KMS-11 (cell line): ENCODE measurements around the gene SOD2.

ENCODE experiments used
- H2AFZ ChIP-seq: fragments of 200-600 bp; sonication (generic); 2 replicates; pipeline ENCODE4 v1.6.1; 2016; ENCODE audit warnings: antibody characterized with exemption, mixed run types, low read depth
- H3K27ac ChIP-seq: fragments of 200-600 bp; sonication (generic); 2 replicates; pipeline ENCODE4 v1.6.1; 2016; ENCODE audit warnings: mild to moderate bottlenecking, mixed run types
- H3K27me3 ChIP-seq: fragments of 200-600 bp; sonication (generic); 2 replicates; pipeline ENCODE4 v1.6.1; 2017; ENCODE audit warnings: mild to moderate bottlenecking, low read depth, mixed run types, moderate library complexity; ENCODE audit not compliant: insufficient read depth
- H3K36me3 ChIP-seq: fragments of 200-600 bp; sonication (generic); 2 replicates; pipeline ENCODE4 v1.6.1; 2017; ENCODE audit warnings: mild to moderate bottlenecking, mixed run types; ENCODE audit not compliant: insufficient read depth
- H3K4me1 ChIP-seq: fragments of 200-600 bp; sonication (generic); 2 replicates; pipeline ENCODE4 v1.6.1; 2016; ENCODE audit warnings: mild to moderate bottlenecking, low read depth, mixed run types; ENCODE audit not compliant: poor library complexity, severe bottlenecking
- H3K4me2 ChIP-seq: fragments of 200-600 bp; sonication (generic); 2 replicates; pipeline ENCODE4 v1.7.0; 2016; ENCODE audit warnings: mild to moderate bottlenecking, mixed run types
- H3K4me3 ChIP-seq: fragments of 200-600 bp; sonication (generic); IDR thresholded peaks from 2 replicates; pipeline ENCODE4 v1.6.1; 2017; ENCODE audit warnings: low read depth, low read length, mixed read lengths; ENCODE audit not compliant: insufficient read depth
- H3K79me2 ChIP-seq: fragments of 200-600 bp; sonication (generic); 2 replicates; pipeline ENCODE4 v1.6.1; 2016; ENCODE audit warnings: low read depth, mixed run types; ENCODE audit not compliant: insufficient read depth
- H3K9ac ChIP-seq: fragments of 200-600 bp; sonication (generic); 2 replicates; pipeline ENCODE4 v1.6.1; 2016; ENCODE audit warnings: mild to moderate bottlenecking, mixed run types
- H4K20me1 ChIP-seq: fragments of 200-600 bp; sonication (generic); 2 replicates; pipeline ENCODE4 v1.6.1; 2016; ENCODE audit warnings: mild to moderate bottlenecking, mixed run types; ENCODE audit not compliant: insufficient read depth
- TF ChIP-seq, protein P1 (sequence below): fragments of 200-600 bp; sonication (generic); conservative IDR thresholded peaks from 2 replicates; pipeline ENCODE4 v1.6.1; 2017; ENCODE audit warnings: low read depth, mild to moderate bottlenecking, antibody characterized with exemption, low read length, moderate library complexity, mixed read lengths

Gene SOD2

DNA sequence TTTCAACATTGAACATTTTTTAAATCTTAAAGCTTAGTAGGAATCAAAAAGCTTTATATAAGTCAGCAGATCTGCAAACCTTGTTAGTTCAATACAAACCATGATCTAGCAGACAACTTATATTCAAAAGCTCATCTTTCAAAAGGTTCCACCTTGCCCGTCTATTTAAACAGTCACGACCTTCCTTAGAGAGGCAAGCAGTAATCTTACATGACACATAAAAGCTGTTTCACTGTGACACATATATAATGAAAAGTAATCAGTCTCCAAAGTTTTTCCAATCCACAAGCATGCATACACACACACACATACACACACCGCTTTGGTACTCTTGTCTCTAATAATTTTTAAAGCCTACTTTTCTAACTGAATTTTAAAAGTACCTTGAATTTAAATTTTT lies 12.9 kb downstream of the SOD2 start:
- no peak overlapping the region for H3K4me2 ChIP-seq
- H3K36me3 ChIP-seq, result no peaks in the 10 kb centered on the region

GRCh38 chr6:159679091-159680077 lies 13.7 kb downstream of the SOD2 start:
- Histone ChIP-seq H3K27me3 (no peaks in the 10 kb centered on the region), H3K4me1 (peaks cover 27% of the 10 kb centered on the region), H4K20me1 (no peaks in the 10 kb centered on the region), H3K4me3 (no peak overlapping the region), H3K36me3 (no peaks in the 10 kb centered on the region), H3K79me2 (no peaks in the 10 kb centered on the region), H3K9ac (no peak overlapping the region), H3K4me2 (no peak overlapping the region; the same call in 1 of the 2 replicates), H3K27ac (no peak overlapping the region), H2AFZ (no peak overlapping the region)
- TF ChIP-seq, protein P1, sequence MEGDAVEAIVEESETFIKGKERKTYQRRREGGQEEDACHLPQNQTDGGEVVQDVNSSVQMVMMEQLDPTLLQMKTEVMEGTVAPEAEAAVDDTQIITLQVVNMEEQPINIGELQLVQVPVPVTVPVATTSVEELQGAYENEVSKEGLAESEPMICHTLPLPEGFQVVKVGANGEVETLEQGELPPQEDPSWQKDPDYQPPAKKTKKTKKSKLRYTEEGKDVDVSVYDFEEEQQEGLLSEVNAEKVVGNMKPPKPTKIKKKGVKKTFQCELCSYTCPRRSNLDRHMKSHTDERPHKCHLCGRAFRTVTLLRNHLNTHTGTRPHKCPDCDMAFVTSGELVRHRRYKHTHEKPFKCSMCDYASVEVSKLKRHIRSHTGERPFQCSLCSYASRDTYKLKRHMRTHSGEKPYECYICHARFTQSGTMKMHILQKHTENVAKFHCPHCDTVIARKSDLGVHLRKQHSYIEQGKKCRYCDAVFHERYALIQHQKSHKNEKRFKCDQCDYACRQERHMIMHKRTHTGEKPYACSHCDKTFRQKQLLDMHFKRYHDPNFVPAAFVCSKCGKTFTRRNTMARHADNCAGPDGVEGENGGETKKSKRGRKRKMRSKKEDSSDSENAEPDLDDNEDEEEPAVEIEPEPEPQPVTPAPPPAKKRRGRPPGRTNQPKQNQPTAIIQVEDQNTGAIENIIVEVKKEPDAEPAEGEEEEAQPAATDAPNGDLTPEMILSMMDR, result no peak

More for the DNA sequence above, 12.9 kb downstream of the SOD2 start:
- H3K79me2 ChIP-seq, result no peaks in the 10 kb centered on the region
- H3K27me3 ChIP-seq, result no peaks in the 10 kb centered on the region
- no peaks in the 10 kb centered on the region for H4K20me1 ChIP-seq
- no peak overlapping the region for H3K9ac ChIP-seq
- no peak overlapping the region for H3K4me3 ChIP-seq
- TF ChIP-seq, protein P1, result no peak
- H3K27ac ChIP-seq, result no peak overlapping the region
- no peak overlapping the region for H2AFZ ChIP-seq
- peaks cover 27% of the 10 kb centered on the region for H3K4me1 ChIP-seq

DNA sequence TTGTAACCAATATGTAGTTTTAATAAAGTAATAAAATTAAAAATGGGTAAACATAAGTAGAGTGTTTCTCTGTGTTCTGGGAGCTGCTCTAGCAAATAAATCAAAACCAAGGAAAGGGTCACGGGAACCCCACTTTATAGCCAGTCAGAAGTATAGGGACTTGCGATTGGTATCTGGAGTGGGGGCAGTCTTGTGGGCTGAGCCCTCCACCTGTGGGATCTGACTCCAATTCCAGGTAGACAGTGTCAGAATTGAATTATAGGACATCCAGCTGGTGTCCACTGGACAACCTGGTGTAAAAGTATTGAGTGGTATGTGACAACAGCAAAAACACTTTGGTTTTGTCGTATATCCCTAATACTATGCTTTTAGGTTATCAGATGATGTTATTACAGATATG lies 14.5 kb downstream of the SOD2 start:
- Histone ChIP-seq H3K9ac (no peak overlapping the region), H3K79me2 (no peaks in the 10 kb centered on the region), H3K4me3 (no peak overlapping the region), H3K36me3 (no peaks in the 10 kb centered on the region), H3K4me2 (no peak overlapping the region), H2AFZ (no peak overlapping the region), H3K27ac (no peak overlapping the region), H4K20me1 (no peaks in the 10 kb centered on the region), H3K27me3 (no peaks in the 10 kb centered on the region), H3K4me1 (peaks cover 27% of the 10 kb centered on the region)
- TF ChIP-seq, protein P1, result no peak

DNA sequence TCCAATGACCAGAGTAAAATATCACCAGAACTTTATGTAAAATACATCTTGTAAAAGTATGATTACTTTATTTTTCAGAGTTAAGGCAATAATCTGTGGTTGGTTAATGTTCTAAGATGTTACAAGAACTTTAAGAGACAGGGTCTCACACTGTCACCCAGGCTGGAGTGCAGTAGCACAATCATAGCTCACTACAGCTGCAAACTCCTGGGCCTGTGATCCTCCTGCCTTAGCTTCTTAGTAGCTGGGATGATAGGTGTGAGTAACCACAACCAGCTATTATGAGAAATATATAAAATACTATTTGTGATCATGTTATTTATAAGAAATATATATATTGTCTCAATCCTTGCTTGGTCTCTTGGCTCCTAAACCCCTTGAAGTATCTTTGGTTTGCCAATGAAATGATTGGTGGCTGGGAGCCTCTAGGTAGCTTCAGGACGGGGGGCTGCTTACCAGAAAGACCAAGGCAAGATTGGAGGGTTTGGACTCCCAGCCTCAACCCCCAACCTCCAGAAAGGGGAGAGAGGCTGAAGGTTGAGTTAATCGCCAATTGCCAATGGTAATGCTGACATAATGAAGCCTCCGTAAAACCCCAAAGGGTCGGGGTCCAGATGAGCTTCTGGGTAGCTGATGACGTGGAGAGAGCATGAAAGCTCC lies 15.4 kb downstream of the SOD2 start:
- no peak overlapping the region for H3K9ac ChIP-seq
- no peaks in the 10 kb centered on the region for H3K79me2 ChIP-seq
- peaks cover 23% of the 10 kb centered on the region for H3K4me1 ChIP-seq
- H3K27ac ChIP-seq, result no peak overlapping the region
- no peaks in the 10 kb centered on the region for H3K27me3 ChIP-seq
- no peak overlapping the region for H3K4me3 ChIP-seq
- H2AFZ ChIP-seq, result no peak overlapping the region
- H3K36me3 ChIP-seq, result no peaks in the 10 kb centered on the region
- H4K20me1 ChIP-seq, result no peaks in the 10 kb centered on the region
- H3K4me2 ChIP-seq, result no peak overlapping the region
- TF ChIP-seq, protein P1, result no peak
